ENCODE measurements around the gene OCA2.

OCA2 gene

DNA sequence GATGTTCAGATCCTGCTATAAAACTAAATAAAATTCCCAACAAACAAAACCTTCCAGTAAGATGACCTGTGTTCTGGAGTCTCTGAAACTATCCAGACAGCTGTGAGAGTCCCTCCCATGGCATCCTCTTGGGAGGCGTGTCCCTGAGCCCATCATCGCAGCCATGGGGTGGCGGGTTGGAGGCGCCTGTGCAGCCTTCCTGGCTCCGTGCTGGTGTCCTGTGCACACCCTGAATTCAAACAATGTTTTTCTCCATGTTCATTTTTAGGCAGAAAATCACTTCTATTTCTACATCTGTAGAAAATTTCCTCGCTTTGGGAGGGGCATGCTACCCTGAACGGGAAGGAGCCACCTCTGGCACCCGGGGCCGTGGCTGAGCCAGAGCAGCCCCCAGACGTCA is 19.4 kb upstream of the OCA2 start:
- DNase-seq, result no peak

DNA sequence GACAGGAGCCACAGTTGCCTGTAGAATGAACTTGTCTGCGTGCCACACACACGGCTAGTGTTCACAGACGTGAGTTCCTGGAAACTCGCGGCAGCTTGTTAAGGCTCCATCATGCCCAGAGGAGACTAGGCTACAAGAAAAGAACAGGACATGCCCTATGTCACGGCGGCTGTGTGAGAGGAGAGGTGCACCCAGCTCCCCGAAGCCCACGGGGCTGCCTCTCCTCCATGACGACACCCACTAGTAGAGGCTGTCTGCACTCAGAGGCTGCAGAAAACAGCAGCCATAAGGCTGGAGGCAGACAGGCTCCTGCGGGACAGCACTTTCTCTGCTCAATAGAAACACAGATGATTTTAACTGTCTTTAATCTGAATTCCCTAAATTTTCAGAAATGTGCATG is 19.0 kb upstream of the OCA2 start:
- no peak for DNase-seq

DNA sequence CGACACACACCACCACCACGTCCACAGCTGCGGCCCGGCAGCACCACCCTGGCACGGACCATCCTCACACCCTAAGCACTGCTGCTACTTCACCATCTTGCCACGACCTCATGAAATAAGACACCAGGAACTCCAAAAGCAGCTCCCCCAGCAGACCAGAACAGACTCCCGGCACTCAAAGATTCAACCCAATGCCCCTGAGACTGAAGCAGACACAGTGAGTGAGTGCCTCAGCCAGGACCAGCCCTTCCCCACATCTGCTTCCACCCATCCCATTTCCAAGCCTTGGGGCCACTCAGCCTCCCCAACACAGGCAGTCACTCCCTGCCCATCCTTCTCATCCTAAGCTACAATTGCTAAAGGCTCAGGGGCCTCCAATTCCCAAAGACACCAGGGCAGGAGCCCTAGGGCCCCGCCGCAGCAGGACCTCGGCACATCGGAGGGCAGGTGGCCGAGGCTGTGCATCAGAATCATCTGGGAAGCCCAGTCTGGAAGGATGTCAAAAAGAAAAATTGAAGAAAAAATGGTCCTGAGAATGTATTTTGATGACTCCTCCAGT is 18.4 kb upstream of the OCA2 start:
- no peak for DNase-seq

DNA sequence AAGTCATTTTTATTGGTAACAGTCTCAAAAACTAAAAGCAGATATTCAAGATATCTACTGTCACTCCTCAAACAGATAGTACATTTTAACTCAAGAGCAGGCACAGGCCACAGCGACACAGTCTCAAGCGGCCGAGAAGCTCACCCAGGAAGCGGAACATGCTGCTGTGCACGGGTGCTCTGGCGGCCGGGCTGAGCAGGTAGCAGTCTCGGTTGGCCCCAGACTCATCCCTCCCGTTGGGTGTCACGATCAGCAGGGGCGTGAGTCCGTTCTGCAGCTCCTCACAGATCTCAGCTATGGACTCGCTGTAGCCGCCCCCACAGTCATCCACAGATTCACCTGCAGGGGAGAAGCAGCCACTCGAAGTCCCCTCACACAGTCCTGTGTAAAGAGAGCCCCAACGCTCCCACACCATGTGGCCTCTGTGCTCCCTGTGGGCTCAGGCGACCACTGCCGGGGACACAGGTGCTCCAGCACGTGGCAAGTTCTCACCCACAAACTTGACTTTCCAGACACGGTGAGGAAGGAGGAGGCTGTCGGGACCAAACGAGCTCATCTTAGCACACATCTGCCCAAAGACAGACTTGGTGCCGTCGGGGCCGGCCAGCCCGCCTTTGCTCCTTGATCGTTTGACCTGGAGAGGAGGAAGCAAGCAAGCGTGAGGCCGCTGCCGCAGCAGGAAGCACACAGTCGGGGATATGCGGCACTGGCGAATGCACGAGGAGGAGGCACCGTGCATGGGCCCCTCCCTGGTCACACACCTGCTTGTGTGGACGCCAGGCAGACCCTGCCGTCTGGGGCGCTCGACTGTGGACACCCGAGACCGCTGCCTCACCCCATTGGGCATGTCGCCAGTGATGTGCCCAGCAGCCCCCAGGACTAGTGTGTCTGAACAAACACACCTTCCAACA is 17.7 kb upstream of the OCA2 start:
- no peak for DNase-seq

DNA sequence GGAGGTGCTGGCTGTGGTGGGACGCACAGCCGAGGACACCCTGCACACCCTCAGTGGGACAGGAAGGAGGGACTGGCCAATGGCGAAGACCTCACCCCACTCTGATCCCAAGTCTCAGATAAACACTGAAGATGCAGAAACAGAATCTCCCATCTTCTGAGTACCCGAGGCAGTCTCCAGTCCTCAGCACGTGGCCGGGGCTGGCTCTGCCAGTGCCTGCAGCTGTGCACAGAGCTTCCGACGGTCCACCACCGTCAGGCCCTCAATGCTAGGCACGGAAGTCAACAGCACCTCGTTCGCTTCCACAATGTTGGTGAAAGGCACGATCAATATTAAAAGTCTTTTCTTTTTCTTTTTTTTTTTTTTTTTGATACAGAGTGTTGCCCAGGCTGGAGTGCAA is 16.8 kb upstream of the OCA2 start:
- DNase-seq, result no peak

DNA sequence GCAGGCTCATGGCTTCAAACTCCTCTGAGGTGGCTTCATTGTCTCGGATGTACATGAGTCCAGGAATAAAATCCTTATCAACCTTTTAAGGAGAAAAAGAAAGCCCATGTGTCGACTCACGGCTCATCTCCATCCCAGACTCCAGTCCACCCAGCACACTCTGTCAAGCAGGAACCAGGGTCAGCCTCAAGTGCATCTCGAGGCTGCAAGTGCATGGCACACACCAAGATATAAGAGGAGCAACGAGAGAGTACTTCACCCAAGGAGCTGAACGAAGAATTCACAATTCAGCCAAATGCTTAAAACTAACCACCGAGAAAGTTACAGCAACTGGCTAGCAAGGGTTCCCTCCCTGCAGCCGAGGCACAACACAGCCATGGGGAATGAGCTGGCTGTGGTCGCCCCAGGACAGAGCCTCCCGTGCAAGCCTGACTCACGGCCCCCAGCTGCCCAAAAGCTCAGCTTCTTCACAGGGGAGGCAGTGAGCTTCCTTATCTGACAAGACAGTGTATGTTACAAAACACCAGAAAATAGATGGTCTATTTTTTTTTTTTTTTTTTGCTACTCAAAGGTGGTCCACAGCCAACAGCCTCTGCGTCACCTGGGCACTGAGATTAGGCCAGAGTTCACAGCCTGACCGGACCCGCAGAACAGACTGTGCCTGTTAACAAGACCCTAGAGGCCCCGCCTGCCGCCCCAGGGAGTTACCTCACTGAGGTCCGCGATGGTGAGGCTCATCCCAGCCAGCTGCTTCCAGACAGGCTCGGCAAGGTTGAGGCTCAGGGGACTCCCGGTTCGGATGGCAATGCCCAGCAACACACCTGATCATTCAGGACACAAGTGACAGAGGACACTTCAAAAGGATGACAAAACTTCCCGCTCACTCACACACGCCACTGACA is 15.9 kb upstream of the OCA2 start:
- no peak for DNase-seq

DNA sequence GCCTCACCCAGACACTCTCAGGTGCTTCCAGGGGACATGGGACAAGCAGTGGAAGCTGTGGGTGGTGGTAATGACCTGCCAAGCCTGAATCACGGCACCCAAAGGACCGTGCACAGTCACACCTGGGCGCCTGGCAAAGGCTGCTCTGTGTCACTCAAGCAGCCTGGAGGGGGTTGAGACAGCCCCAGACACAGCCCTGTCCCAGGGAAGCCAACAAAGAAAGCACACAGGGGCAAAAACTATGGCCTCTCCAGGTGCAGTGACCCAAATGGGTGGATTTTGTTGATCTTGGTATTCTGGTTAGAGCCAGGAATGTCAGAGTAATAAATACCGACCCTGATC is 15.0 kb upstream of the OCA2 start:
- no peak for DNase-seq

DNA sequence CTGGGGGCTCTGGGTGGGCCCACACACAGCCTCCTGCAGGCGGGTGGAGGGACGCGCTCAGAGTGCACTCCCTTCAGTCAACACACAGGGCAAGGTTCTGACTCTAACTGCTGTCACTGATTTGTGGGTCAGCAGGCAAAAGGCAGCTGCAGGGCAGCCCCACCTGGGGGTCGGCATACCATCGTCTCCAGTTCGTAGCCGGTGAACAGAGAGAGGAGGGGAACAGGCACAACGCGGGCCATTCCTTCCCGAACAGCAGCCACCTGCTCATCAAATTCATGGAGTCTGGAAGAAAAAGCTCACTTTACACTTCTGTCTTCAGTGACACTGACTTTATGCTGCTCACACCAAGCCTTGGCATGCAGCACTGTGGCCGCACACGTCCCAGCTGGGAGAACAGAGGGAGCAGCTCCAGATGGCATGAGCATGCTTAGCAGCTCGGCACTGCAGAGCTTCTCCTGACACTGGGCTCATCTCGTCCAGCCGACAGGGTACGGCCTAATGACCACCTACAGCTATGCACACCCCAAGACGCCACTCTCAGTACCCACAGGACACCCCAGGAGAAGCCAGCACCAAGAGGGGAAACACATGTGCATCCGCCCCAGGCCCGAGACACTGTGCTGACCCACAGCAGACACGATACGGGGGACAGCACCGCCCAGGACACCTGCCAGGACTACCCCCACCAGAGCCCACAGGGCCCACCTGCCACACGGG is 14.4 kb upstream of the OCA2 start:
- no peak for DNase-seq

DNA sequence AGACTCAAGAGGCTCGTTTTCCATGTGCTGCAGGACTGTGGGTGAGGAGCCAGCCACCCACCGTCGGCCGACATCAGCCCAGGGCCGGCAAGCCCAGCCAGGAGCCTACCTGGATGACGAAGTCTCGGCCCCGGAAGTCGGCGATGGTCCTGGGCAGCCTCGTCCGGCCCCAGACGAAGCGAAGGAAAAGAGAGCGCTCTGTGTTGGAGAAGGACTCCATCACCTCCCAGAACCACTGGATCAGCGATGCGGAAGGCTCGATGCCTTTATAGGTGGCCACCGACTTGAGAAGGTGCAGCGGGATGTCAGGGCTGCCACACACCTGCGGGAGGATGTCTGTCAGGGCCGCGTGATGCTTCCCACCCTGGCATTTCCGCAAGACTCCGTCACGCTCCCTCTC is 13.8 kb upstream of the OCA2 start:
- no peak for DNase-seq

DNA sequence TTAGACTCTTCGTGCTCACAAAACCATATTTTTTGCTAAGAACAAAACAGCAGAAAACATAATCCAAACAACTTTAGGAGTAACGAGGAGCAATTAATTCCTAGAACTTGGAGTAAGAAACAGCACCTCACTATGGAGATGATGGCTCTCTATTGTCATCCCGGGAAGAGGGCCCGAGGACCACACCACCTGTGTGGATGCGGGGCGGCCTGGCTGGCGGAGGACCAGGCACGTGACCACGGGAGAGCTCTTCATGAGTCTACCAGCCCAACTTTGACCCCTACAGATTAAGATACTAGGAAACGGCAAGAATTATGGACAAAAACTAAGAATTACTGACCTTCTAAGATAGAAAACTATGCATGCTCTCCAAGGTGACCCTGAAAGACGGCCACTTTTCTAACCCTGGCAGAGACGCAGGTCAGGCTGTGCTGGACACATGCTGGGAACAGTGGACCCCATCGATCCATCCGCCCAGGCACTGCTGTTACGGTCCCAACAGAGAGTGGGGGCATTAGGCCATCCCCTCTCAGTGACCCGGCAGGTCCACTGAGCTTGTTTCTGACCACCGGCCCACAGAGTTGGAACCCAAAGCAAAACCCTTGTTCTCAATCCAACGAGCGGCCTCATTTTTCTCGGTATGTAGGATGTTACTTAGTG is 13.1 kb upstream of the OCA2 start:
- DNase-seq, result no peak

DNA sequence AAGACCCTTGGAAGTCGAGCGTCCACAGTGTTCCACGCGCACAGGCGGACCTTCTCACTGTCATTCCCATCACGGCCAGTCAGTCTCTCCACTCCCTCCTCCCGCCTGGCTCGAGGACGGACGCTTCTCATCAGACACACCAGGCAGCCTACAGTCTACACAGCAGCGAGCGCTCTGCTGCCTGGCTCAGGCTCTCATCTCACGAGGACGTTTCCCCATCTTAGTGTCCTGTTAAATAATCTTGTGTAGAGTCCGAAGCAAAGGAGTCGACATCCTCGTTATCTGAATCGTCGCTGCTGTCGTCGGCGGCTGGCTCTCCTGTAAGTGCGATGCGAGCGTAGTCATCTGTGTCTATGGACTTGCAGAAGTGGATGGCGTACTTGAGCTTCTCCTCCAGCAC is 12.4 kb upstream of the OCA2 start:
- DNase-seq, result no peak

DNA sequence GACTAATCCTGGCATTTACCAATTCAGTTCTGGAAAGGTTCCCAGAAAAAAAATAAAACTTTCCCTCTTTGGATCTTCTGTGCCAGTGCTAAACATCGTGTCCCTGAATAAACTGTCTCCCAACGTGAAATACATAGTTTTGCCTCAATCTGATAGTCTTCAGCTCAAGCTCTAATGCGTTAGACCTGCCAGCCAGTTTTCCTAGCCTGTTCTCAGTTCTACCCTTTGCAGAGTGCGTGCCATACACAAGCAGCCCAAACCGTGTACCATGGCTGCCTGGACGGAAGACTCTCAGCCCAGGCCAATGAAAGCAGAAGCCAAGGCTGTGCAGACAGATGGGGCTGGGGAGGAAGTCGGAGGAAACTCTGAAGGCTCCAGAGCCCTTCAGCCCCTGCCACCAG is 11.4 kb upstream of the OCA2 start:
- DNase-seq, result no peak

DNA sequence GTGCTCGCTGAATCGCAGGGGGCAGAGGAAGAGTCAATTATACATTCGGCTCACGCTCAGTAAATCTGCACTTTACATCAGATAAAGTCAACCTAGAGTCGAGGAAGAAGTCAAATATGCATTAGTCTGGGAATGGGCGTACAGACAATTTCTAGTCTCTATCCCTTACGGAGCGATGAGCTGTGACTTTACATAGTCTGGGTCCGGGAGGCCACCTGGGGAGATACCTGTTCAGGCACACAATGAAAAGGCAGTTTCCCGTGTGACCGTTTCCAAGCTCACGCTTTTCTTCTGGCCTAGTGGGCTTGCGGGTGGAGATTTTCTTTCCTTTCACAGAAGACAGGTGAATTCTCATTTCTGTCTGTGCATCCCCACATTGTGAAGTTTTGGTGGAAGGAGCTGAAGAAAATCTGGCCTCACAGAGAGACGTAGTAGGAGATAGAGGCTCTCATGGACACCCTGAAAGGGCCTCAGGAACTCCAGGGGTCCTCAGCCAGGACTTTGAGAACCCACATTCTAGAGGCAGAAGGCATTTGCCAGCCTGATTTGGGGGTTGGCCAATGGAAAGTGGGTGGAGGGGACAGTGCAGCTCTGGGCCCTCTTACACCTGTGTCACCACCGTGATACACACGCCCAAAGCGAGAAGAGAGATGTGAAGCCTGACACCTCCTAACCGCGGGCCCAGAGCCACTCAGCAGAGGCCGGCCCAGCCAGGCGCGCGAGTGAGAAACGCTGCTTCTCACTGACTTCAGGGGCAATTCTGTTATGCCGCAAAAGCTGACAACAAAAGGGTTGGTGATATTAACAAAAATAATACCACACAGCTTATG is 10.7 kb upstream of the OCA2 start:
- no peak for DNase-seq

DNA sequence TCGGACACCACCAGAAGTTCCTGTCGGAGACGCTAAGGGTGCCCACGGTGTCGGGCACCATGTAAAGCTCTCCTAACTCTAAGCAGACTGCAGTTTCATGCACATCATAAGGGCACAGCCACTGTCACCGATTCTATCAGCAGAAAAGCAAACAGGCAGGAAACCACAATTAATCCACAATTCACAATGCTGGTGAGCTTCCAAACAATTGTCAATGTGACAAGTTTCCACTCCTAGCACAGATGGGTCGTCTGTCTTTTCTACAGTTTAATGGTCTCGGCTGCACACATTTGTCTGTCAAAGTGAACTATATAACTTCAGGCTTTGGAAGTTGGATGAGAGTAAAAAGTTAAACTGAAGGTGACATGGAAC is 8.8 kb upstream of the OCA2 start:
- no peak for DNase-seq

DNA sequence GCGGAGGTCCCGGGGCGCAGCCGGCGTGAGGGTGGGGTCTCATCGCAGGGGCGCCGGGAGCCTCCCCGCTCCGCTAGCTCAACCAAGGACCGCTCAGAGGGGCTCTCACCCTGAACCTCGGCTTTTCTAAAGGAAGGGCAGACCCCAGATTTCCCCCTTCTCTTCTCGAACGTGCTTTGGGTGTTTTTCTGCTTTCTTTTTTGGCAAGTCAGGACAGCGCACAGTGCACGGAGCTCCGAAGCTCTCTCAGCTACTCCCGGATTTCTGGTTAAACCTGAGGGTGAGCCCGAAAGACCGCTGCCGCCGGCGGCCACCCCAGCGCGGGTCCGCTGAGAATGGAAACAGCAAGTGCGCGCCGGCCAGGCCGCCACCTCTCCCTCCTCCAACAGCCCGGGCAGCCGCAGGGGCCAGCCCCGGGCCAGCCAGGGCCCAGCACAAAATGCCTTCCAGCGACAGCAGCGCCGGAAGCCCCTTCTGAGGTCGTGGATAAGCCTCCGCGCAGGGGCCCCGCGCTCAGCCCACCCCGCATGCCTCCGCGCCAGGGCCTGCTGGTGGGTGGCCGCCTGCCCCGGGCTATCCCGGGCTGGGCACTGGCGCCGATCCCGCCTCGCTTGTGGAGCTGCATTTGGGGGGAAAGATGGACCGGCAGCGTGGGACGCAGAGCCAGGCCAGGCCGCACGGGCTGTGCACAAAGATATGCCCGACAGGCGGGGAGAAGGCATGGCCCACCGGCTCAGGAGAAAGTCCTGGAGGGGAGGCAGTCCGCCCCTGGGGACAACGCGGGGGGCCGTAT is 8.2 kb upstream of the OCA2 start:
- DNase-seq, result no peak

DNA sequence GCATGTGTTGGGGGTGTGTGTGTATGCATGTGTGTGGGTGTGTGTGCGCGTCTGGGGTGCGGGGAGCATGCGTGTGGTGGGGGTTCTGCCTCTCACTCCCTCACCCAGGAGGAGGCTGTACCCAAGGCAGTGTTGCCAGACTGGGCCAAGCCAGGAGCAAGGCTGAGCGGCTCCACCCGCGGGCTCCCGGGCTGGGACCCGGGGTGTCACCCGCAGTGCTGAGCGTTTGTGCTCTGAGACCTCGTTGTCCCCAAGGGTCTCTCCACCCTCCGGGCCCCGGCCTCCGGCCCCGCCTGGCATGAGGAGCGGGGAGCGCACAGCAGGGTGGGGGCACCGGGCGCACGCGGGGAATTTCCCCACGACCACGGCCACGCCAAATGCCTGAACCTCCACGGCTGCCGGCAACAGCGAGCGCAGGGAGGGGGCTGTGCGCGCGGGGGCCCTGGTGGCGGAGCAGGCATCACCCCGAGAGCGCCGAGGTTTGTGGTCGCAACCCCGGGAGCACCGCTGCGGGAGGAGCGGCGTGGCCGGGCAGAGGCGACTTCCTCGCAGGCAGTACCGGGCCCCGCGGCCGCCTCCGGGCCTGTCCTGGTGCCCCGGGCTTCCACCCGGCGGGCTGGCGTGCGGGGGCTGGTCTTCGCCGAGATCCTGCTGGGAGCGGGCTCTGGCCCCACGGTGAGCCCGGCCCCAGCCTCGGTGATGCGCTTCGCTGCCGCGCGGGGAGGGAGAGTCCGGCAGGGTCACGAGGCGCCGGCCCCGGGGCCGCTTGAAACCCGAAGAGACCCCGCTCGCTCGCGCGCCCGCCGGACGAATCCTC is 7.4 kb upstream of the OCA2 start:
- peak; percentile 34 for DNase-seq

DNA sequence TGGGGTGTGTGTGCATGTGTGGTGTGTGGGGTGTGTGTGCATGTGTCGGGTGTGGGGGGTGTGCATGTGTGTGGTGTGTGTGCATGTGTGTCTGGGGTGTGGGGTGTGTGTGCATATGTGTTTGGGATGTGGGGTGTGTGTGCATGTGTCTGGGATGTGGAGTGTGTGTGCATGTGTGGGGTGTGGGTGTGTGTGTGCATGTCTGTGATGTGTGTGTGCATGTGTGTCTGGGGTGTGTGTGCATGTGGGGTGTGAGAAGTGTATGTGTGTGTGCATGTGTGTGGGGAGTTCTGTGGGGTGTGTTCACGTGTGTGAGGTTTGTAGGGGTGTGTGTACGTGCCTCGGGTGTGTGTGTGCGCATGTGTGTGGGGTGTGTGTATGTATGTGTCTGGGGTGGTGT is 6.7 kb upstream of the OCA2 start:
- no peak for DNase-seq

DNA sequence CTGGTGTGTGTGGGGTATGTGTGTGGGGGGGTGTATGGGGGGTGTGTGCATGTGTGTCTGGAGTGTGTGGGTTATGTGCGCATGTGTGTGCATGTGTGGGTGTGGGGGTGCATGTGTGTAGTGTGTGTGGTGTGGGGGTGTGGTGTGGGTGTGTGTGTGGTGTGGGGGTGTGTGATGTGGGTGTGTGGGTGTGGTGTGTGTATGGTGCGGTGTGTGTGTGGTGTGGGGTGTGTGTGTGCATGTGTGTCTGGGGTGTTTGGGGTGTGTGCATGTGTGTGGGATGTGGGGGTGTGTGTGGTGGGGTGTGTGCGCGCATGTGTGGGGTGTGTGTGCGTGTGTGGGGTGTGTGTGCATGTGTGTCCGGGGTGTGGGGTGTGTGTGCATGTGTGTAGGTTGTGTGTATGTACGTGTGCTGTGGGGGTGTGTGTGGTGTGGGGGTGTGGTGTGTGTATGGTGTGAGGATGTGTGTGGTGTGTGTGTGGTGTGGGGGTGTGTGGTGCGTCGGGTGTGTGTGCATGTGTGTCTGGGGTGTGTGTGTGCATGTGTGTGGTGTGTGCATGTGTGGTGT is 6.2 kb upstream of the OCA2 start:
- no peak for DNase-seq

DNA sequence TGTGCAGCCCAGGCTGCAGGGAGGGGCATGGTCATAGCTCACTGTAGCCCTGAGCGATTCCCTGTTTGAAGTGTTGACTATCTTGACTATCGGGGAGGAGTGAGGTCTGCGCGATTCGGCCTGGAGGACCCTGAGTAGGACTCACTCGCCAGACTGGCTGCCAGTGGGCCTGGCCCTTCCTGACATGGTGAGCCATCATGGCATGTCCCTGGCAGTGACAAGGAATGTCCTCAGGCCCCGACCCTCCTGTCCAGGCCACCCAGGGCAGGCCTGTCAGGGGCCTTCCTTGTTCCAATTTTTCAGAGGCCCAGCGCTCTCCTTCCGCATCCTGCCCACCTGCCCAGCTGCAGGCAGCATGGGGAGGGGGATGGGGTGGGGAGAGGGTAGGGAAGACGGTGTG is 5.2 kb upstream of the OCA2 start:
- DNase-seq, result no peak

DNA sequence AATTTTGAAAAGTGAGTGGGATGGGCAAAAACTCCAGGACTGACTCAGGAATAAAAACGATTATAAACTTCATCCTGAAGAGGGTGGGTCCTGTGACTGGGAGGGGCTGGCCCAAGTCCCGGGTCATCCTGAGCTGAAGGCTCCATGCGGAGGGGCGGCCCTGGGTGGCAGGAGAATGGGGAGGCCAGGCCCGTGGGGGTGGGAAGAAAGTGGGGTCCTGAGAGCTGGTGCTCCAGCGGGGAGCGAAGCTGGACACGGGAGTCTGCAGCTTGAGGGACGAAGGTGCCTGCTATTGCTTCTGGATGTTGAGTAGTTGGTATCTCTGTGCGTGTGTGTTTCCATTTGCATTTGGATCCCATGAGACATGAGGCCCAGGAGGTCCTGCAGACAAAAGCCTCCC is 4.7 kb upstream of the OCA2 start:
- no peak for DNase-seq

Measured in CD4-positive, alpha-beta T cell treated with Interleukin-21 for 1 hour (primary cell).